H9 (cell line): ENCODE data around the gene C1QB. TPM values are rescaled to one million over a fixed set of nuclear protein-coding genes. Genes with fewer than 3 reads are reported as not detected.
A peak's percentile ranks its signal among the peaks of the same experiment; 100 is the strongest.

ENCODE experiments used
- DNase-seq: peaks from one replicate; pipeline ENCODE4 v3.0.0-alpha.2; 2017
- H2AFZ ChIP-seq: one replicate; pipeline ENCODE4 v1.6.1; 2013; ENCODE audit warnings: mild to moderate bottlenecking, low read length, control low read depth, moderate library complexity
- H2AK5ac ChIP-seq: 2 replicates; pipeline ENCODE4 v1.6.1; 2013; ENCODE audit warnings: low read length, control low read depth, mixed read lengths; ENCODE audit not compliant: insufficient read length
- H2BK120ac ChIP-seq: one replicate; pipeline ENCODE4 v1.6.1; 2013; ENCODE audit warnings: low read depth, mild to moderate bottlenecking, low read length, control low read depth, inconsistent platforms; ENCODE audit not compliant: poor library complexity, severe bottlenecking
- H2BK12ac ChIP-seq: 2 replicates; pipeline ENCODE4 v1.6.1; 2013; ENCODE audit warnings: low read length, control low read depth, mixed read lengths, low read depth; ENCODE audit not compliant: insufficient read length
- H2BK15ac ChIP-seq: 2 replicates; pipeline ENCODE4 v1.6.1; 2013; ENCODE audit warnings: low read depth, low read length, control low read depth
- H2BK20ac ChIP-seq: one replicate; pipeline ENCODE4 v1.6.1; 2013; ENCODE audit warnings: low read depth, mild to moderate bottlenecking, low read length, control low read depth, inconsistent platforms; ENCODE audit not compliant: poor library complexity, severe bottlenecking
- H2BK5ac ChIP-seq: 2 replicates; pipeline ENCODE4 v1.6.1; 2013; ENCODE audit warnings: low read length, control low read depth, mixed read lengths; ENCODE audit not compliant: insufficient read length
- H3K14ac ChIP-seq: 2 replicates; pipeline ENCODE4 v1.6.1; 2013; ENCODE audit warnings: low read length, control low read depth; ENCODE audit not compliant: insufficient read depth
- H3K18ac ChIP-seq: 2 replicates; pipeline ENCODE4 v1.6.1; 2013; ENCODE audit warnings: low read depth, mild to moderate bottlenecking, mixed read lengths, low read length, control low read depth; ENCODE audit not compliant: insufficient read length
- H3K23ac ChIP-seq: 2 replicates; pipeline ENCODE4 v1.6.1; 2013; ENCODE audit warnings: low read length, control low read depth, mixed read lengths, low read depth; ENCODE audit not compliant: insufficient read length
- H3K23me2 ChIP-seq: 2 replicates; pipeline ENCODE4 v1.6.1; 2013; ENCODE audit warnings: low read depth, mild to moderate bottlenecking, mixed read lengths, low read length, control low read depth; ENCODE audit not compliant: insufficient read length, poor library complexity, severe bottlenecking
- H3K27ac ChIP-seq: 2 replicates; pipeline ENCODE4 v1.5.1; 2013; ENCODE audit warnings: low read length, control low read depth, mixed read lengths, low read depth; ENCODE audit not compliant: insufficient read length
- H3K27me3 ChIP-seq: 2 replicates; pipeline ENCODE4 v1.6.1; 2013; ENCODE audit warnings: low read length, control low read depth, inconsistent platforms; ENCODE audit not compliant: insufficient read depth
- H3K4ac ChIP-seq: 2 replicates; pipeline ENCODE4 v1.6.1; 2013; ENCODE audit warnings: low read depth, mild to moderate bottlenecking, control low read depth, inconsistent platforms, low read length, moderate library complexity
- H3K4me1 ChIP-seq: 2 replicates; pipeline ENCODE4 v1.6.1; 2013; ENCODE audit warnings: low read length, control low read depth, inconsistent platforms; ENCODE audit not compliant: insufficient read depth
- H3K4me2 ChIP-seq: 2 replicates; pipeline ENCODE4 v1.6.1; 2013; ENCODE audit warnings: low read length, control low read depth, mixed read lengths; ENCODE audit not compliant: insufficient read length, insufficient read depth
- H3K56ac ChIP-seq: 2 replicates; pipeline ENCODE4 v1.6.1; 2013; ENCODE audit warnings: low read depth, mild to moderate bottlenecking, mixed read lengths, low read length, control low read depth; ENCODE audit not compliant: insufficient read length
- H3K79me1 ChIP-seq: 2 replicates; pipeline ENCODE4 v1.6.1; 2013; ENCODE audit warnings: low read depth, mild to moderate bottlenecking, moderate library complexity, low read length, control low read depth, inconsistent platforms; ENCODE audit not compliant: insufficient read depth, poor library complexity, severe bottlenecking
- H3K79me2 ChIP-seq: 2 replicates; pipeline ENCODE4 v1.6.1; 2013; ENCODE audit warnings: low read length, control low read depth, inconsistent platforms; ENCODE audit not compliant: insufficient read depth
- H3K9ac ChIP-seq: 2 replicates; pipeline ENCODE4 v1.6.1; 2013; ENCODE audit warnings: low read length, control low read depth, mixed read lengths; ENCODE audit not compliant: insufficient read length; ENCODE audit errors: extremely low read depth
- H3K9me3 ChIP-seq: one replicate; pipeline ENCODE4 v1.6.1; 2013; ENCODE audit warnings: low read depth, low read length, inconsistent platforms; ENCODE audit not compliant: control insufficient read depth
- H3T11ph ChIP-seq: one replicate; pipeline ENCODE4 v1.6.1; 2013; ENCODE audit warnings: mild to moderate bottlenecking, low read length, control low read depth, inconsistent platforms
- H4K20me1 ChIP-seq: one replicate; pipeline ENCODE4 v1.6.1; 2013; ENCODE audit not compliant: control insufficient read depth, insufficient read length, insufficient read depth
- H4K5ac ChIP-seq: 2 replicates; pipeline ENCODE4 v1.6.1; 2013; ENCODE audit warnings: low read depth, mild to moderate bottlenecking, mixed read lengths, low read length, control low read depth; ENCODE audit not compliant: insufficient read length
- H4K8ac ChIP-seq: replicated peaks from 2 replicates; pipeline ENCODE4 v1.6.1; 2013; ENCODE audit warnings: low read length, control low read depth, mixed read lengths, low read depth; ENCODE audit not compliant: insufficient read length
- H4K91ac ChIP-seq: 2 replicates; pipeline ENCODE4 v1.6.1; 2013; ENCODE audit warnings: low read depth, mild to moderate bottlenecking, moderate library complexity, mixed read lengths, low read length, control low read depth; ENCODE audit not compliant: insufficient read length
- H3K27ac Mint-ChIP-seq, 3 experiments: 2 replicates in 2 of 3; 3 replicates in 1 of 3; pipeline ENCODE4 v1.8.0; 2020 to 2021; ENCODE audit warnings: mixed read lengths in 3 of 3, mild to moderate bottlenecking in 1 of 3, moderate library complexity in 1 of 3
- H3K27me3 Mint-ChIP-seq: 2 replicates; pipeline ENCODE4 v1.8.0; 2021; ENCODE audit warnings: low read depth, mild to moderate bottlenecking, moderate library complexity, mixed read lengths
- H3K36me3 Mint-ChIP-seq, 3 experiments: 2 replicates in 2 of 3; 3 replicates in 1 of 3; pipeline ENCODE4 v1.8.0; 2020 to 2021; ENCODE audit warnings: low read depth in 3 of 3, mixed read lengths in 3 of 3; ENCODE audit not compliant: insufficient read depth in 1 of 3
- H3K4me1 Mint-ChIP-seq, 2 experiments: 2 replicates each; pipeline ENCODE4 v1.8.0; 2020; ENCODE audit warnings: mixed read lengths in 2 of 2
- H3K4me3 Mint-ChIP-seq, 2 experiments: 2 replicates in 1 of 2; 3 replicates in 1 of 2; pipeline ENCODE4 v1.8.0; 2020 to 2021; ENCODE audit warnings: mild to moderate bottlenecking in 2 of 2, mixed read lengths in 2 of 2, moderate library complexity in 1 of 2
- H3K9me3 Mint-ChIP-seq, 2 experiments: 2 replicates in 1 of 2; 3 replicates in 1 of 2; pipeline ENCODE4 v1.8.0; 2020; ENCODE audit warnings: mild to moderate bottlenecking in 2 of 2, mixed read lengths in 2 of 2, moderate library complexity in 1 of 2
- WGBS: extraction: QIAGEN DNeasy Blood & Tissue Kit; methylation state at CpG from one replicate; pipeline ENCODE4 v1.1.7; 2013; ENCODE audit warnings: missing lambda C conversion rate, low lambda C conversion rate, mixed read lengths; ENCODE audit not compliant: insufficient read length; ENCODE audit errors: extremely low coverage; 5-methylcytosine and 5-hydroxymethylcytosine counted together
- microRNA-seq: library from miRNA; unstranded; fragments of <30 nt; microRNA quantifications from one replicate; pipeline ENCODE4, GENCODE V29; 2020; ENCODE audit warnings: borderline microRNAs expressed
- total RNA-seq: library from RNA; stranded (reverse); gene quantifications from 2 replicates; pipeline ENCODE4 v1.2.1, GENCODE V29; 2021
- TF ChIP-seq, protein P1 (sequence below): fragments of 200-600 bp; sonication (generic); conservative IDR thresholded peaks from 3 replicates; pipeline ENCODE4 v1.8.0; 2021; ENCODE audit warnings: antibody characterized with exemption, mild to moderate bottlenecking

The C1QB gene
- total RNA-seq, 1 experiment from 2014 or later, result not detected

DNA sequence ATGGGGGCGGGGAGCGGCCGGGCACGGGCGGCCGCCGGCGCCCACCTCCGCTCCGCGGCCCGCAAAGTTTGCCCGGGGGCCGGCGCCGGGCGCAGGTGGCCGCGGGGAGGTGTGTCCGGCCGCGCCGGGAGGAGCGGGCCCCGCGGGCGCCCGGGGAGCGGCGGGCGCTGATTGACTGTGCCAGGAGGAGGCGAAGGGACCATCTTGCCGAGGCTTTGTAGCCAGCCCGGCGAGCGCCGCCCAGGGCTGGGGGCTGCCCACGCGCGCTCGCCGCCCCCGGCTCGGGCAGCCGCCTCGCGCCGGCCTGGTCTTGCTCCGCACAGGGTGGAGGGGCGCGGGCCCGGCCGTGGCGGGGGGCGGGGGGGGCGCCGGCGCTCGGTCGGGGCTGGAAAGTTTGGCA, 58.0 kb downstream of the C1QB start:
- Mint-ChIP-seq H3K36me3 (no peaks in the 10 kb centered on the region; a peak in 1 of 7 replicates), H3K4me1 (peaks cover 11 to 35% of the 10 kb centered on the region in 2 experiments), H3K27ac (no peak overlapping the region), H3K9me3 (no peaks in the 10 kb centered on the region; a peak in 1 of 5 replicates), H3K4me3 (no peak overlapping the region), H3K27me3 (peaks cover 66% of the 10 kb centered on the region)
- WGBS, result no CpG with 5 or more reads among the region's 60 CpGs
- Histone ChIP-seq H3K79me1 (no peaks in the 10 kb centered on the region), H2BK20ac (no peak overlapping the region), H2AFZ (no peak overlapping the region), H3K23ac (no peak overlapping the region), H3K9me3 (no peaks in the 10 kb centered on the region), H2BK120ac (no peak overlapping the region), H4K5ac (no peak overlapping the region), H3K27me3 (peaks cover 5% of the 10 kb centered on the region; the same call in 1 of the 2 replicates), H3K27ac (no peak overlapping the region), H3K4me1 (no peaks in the 10 kb centered on the region), H3T11ph (no peak overlapping the region), H3K14ac (no peak overlapping the region), H2BK15ac (no peak overlapping the region), H2BK12ac (no peak overlapping the region), H2BK5ac (no peak overlapping the region), H3K23me2 (peaks cover 4% of the 10 kb centered on the region), H4K8ac (no peak overlapping the region), H4K91ac (no peak overlapping the region), H3K56ac (no peak overlapping the region), H3K9ac (no peak overlapping the region), H3K79me2 (no peaks in the 10 kb centered on the region), H2AK5ac (no peak overlapping the region), H4K20me1 (no peaks in the 10 kb centered on the region), H3K4me2 (peak overlapping the region; percentile 25), H3K18ac (no peak overlapping the region), H3K4ac (no peak overlapping the region)
- TF ChIP-seq, protein P1, sequence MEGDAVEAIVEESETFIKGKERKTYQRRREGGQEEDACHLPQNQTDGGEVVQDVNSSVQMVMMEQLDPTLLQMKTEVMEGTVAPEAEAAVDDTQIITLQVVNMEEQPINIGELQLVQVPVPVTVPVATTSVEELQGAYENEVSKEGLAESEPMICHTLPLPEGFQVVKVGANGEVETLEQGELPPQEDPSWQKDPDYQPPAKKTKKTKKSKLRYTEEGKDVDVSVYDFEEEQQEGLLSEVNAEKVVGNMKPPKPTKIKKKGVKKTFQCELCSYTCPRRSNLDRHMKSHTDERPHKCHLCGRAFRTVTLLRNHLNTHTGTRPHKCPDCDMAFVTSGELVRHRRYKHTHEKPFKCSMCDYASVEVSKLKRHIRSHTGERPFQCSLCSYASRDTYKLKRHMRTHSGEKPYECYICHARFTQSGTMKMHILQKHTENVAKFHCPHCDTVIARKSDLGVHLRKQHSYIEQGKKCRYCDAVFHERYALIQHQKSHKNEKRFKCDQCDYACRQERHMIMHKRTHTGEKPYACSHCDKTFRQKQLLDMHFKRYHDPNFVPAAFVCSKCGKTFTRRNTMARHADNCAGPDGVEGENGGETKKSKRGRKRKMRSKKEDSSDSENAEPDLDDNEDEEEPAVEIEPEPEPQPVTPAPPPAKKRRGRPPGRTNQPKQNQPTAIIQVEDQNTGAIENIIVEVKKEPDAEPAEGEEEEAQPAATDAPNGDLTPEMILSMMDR, result no peak
- no peak for DNase-seq

Small RNA genes within 50 kb of the gene (microRNA-seq; reads per million reads assigned to microRNA genes)
- gene MIR6127, result not detected

Other genes starting within 250 kb of the C1QB start
- 14.6 and 16.3 TPM in 2 replicates for gene ZBTB40, start 201.4 kb upstream of the C1QB start, total RNA-seq
- 3.4 and 3.6 TPM in 2 replicates for gene EPHA8, start 89.7 kb upstream of the C1QB start, total RNA-seq
- not detected in 2 replicates for gene C1QA, start 16.6 kb upstream of the C1QB start, total RNA-seq
- gene C1QC, start 9.6 kb upstream of the C1QB start, total RNA-seq, result not detected in 2 replicates
- gene EPHB2, start 57.6 kb downstream of the C1QB start, total RNA-seq, result 8.3 and 9.5 TPM in 2 replicates